Ureter (tissue), 1 donor: ENCODE results near the gene AKR7A3. TPM values are rescaled to one million over a fixed set of nuclear protein-coding genes. Genes with fewer than 3 reads are reported as not detected.
"Not testable (repeated sequence)": the region's sequence is repeated elsewhere in the genome, so short reads cannot be mapped to it uniquely, and the experiment has no call there.

Experiments used
- DNase-seq: peaks from one replicate; pipeline ENCODE4 v3.0.0-alpha.2; 2020; ENCODE audit warnings: low spot score
- total RNA-seq: library from RNA; stranded (reverse); gene quantifications from one replicate; pipeline ENCODE4 v1.2.4, GENCODE V29; 2023
- donor health status: DM: yes; HTN: yes; CAD: no.

The AKR7A3 gene
- total RNA-seq, 1 donor from 2014 or later, result 1.8 TPM

- DNase-seq, result no peak
Measured at GRCh38 chr1:19287436-19288185, 959 bp downstream of the AKR7A3 start.

DNA sequence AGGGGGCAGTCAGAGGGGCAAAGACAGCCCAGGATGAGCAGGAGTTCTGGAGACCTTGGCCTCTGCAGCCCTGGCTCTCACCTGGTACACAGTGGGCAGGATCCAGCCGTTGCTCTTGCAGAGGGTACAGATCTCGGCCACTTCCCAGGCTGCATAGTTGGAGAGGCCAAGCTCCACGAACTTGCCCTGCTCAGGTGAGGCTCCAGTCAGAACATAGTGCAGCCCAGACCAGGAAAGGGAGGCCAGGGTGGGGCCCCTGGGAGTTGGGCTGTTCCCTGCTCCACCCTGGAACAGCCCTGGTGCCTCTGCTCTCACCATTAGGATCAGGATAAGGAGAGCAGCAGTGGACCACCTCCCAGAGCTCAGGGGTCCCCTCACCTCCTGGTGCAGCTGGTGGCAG lies 2.8 kb downstream of the AKR7A3 start:
- DNase-seq, result not testable (repeated sequence)

DNA sequence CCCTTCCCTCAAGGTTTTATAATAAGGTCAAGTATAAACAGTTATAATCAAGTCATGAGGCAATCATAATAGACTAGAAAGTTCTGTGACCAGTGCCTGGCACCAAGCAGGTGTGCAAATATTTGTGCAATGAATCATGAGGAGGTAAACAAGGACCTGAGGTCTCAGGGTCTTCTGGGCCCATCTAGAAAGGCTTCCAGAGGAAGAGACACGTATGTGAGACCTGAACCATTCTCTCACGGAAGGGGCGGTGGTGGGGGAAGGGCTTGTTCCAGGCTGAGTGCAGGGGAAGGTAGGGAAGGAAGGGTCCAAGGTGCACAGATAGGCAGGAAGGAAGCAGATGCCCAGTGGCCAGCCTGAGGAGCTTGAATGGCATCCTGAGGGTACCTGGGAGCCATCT lies 3.2 kb downstream of the AKR7A3 start:
- DNase-seq, result not testable (repeated sequence)

- DNase-seq, result no peak
Measured at GRCh38 chr1:19284881-19285280, 3.7 kb downstream of the AKR7A3 start.

- no peak for DNase-seq
Measured at GRCh38 chr1:19283891-19284290, 4.7 kb downstream of the AKR7A3 start.

DNA sequence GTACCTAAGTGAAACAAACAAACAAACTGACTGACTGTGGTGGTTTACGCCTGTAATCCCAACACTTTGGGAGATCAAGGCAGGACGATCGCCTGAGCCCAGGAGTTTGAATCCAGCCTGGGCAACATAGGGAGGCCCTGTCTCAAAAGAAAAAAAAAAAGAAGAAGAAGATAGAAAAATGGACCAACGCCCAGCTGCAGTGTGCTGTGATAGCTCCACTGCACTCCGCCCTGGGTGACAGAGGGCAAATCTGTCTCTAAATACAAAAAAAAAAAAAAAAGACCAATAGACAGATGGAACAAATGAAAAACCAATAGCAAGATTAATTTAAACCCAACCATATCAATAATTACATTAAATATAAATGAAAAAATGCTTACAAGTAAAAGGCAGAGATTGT lies 13.9 kb downstream of the AKR7A3 start:
- no peak for DNase-seq

DNA sequence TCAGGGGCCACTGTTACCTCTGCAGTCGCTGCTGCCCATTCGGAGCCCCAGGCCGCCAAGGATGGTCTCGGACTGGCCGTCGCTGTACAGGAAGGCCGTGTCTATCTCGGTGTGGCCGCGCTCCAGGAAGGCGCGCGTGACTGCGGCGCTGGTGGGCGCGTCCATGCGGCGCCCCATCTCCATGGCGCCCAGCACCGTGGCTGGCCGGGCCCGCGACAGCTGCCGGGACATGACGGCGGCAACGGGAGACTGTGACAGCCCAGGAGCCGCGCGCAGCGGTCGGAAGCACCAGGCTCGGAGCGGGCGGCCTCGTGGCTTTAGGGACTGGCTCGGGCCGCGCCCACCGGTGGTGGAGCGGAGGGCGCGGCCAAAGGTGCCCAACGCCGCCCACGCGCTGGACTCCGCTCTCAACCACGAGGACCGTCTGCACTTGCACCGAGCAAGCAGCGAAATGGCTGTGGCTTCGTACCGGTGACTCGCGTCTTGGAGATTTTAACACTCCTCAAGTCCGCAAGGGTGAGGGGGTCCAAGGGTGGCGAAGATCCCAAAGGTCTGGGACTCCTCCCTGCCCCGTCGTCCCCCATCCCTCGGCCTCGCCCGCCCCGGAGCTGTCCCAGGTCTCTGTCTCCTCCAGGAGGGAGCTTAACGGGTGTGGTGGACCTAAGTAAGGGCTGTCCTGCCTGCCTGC lies 14.6 kb downstream of the AKR7A3 start:
- DNase-seq, result not testable (repeated sequence)

- no peak for DNase-seq
Measured at GRCh38 chr1:19273106-19273843, 15.3 kb downstream of the AKR7A3 start.

- DNase-seq, result no peak
Measured at GRCh38 chr1:19272064-19272463, 16.5 kb downstream of the AKR7A3 start.

GRCh38 chr1:19270343-19270730 lies 18.2 kb downstream of the AKR7A3 start:
- DNase-seq, result not testable (repeated sequence)

- not testable (repeated sequence) for DNase-seq
Measured at GRCh38 chr1:19269427-19270342, 18.9 kb downstream of the AKR7A3 start.

- no peak for DNase-seq
Measured at GRCh38 chr1:19268445-19268844, 20.1 kb downstream of the AKR7A3 start.

DNA sequence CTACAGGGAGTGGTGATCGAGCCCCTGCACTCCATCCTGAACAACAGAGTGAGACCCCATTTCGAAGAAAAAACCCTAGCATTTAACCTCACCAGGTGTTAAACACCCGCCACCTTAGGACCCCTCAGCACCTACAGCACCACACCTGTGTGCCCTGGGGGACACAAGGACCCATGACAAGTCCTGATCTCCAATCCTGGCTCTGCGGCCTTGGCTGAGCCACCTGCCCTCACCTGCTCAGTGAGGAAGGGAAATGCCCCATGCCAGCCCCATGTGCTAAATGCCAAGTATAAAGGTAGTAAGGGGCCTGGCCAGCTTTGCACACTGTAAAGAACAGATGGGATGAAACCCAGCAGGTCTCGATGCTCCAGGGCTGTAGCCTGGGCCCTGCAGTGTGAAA lies 25.8 kb downstream of the AKR7A3 start:
- DNase-seq, result no peak

GRCh38 chr1:19262047-19262446 lies 26.5 kb downstream of the AKR7A3 start:
- DNase-seq, result no peak

- DNase-seq, result no peak
Measured at GRCh38 chr1:19260211-19261138, 28.1 kb downstream of the AKR7A3 start.

DNA sequence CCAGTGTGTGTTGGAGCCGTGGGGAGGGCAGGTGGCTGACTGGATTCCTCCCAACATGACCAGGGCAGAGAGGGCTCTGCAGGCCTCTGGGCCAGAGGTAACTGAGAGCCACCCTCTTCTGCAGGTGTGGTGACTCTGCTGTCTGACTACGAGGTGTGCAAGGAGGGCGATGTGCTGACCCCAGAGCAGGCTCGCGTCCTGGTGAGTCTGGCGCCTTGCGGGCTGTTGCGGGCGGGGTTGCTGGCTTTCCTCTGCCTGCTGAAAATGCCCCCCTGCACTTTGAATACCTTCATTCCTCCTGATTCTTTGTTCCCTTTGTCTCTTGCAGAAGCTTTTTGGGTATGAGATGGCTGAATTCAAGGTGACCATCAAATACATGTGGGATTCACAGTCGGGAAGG lies 30.2 kb downstream of the AKR7A3 start:
- no peak for DNase-seq

- no peak for DNase-seq
Measured at GRCh38 chr1:19257178-19257914, 31.2 kb downstream of the AKR7A3 start.

GRCh38 chr1:19256301-19256700 lies 32.3 kb downstream of the AKR7A3 start:
- DNase-seq, result not testable (repeated sequence)

DNA sequence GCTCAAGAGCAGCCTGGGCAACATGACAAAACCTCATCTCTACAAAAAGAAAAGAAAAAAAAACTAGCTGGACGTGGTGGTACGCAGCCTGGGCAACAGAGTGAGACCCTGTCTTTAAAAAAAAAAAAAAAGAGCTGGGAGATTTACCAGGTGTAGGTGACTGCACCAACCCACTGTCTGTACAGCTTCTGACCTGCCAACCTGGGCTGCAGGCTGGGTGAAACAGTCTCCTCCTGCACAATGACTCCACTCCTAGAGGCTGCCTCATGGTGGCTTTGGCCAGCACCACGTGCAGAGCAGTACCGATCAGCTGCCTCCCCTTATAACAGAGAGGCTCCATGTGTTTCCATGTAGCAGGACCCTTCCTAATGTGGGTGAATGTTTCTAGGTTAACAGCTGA lies 33.3 kb downstream of the AKR7A3 start:
- DNase-seq, result no peak

GRCh38 chr1:19254416-19254815 lies 34.2 kb downstream of the AKR7A3 start:
- DNase-seq, result no peak
